HUES48 (cell line): ENCODE data around the gene ADRA2B.
"Not testable (repeated sequence)": the region's sequence is repeated elsewhere in the genome, so short reads cannot be mapped to it uniquely, and the experiment has no call there.

Source experiments
- H3K27ac ChIP-seq: one replicate; pipeline ENCODE4 v1.7.0; 2013; ENCODE audit warnings: low read depth, low read length, inconsistent platforms
- H3K27me3 ChIP-seq: 2 replicates; pipeline ENCODE4 v1.6.1; 2013; ENCODE audit warnings: mild to moderate bottlenecking, low read length; ENCODE audit not compliant: control insufficient read depth, insufficient read depth
- H3K36me3 ChIP-seq: 2 replicates; pipeline ENCODE4 v1.6.1; 2013; ENCODE audit warnings: low read length; ENCODE audit not compliant: control insufficient read depth, insufficient read depth
- H3K4me1 ChIP-seq: 2 replicates; pipeline ENCODE4 v1.6.1; 2013; ENCODE audit warnings: mild to moderate bottlenecking, low read length; ENCODE audit not compliant: control insufficient read depth, insufficient read depth
- H3K4me3 ChIP-seq: 2 replicates; pipeline ENCODE4 v1.5.1; 2013; ENCODE audit warnings: mild to moderate bottlenecking, low read depth, low read length
- H3K9ac ChIP-seq: 2 replicates; pipeline ENCODE4 v1.6.1; 2013; ENCODE audit warnings: mild to moderate bottlenecking, low read depth, low read length, moderate library complexity
- H3K9me3 ChIP-seq: 2 replicates; pipeline ENCODE4 v1.6.1; 2013; ENCODE audit warnings: low read length; ENCODE audit not compliant: control insufficient read depth, insufficient read depth

The ADRA2B gene

DNA sequence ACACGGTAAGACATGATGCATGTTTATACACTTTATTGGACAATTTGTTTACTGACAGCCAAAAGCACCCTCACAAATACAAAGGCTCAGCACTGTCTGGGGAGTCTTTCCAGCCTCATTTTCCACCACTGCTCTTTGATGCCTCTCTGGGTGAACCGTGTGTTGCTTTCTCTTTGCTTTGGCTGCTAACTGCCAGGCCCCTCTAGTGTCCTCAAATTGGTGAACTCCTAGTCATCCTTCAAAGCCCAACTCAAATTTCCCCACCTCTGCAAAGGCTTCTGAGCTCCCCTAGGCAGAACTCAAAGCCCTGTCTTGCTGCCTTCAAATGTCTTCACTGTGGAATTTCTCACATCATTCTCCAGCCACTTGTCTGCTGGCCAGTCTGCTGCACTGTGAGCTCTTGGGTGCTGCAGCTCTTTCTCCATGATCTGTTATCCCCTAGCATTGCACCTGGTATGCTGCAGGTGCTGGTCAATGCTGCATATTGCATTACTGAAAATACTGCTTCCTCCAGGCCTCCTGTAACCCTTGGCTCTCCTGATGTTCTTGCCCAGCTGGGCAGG, 49.2 kb downstream of the ADRA2B start:
- not testable (repeated sequence) for H3K27ac ChIP-seq, H3K4me1 ChIP-seq, H3K9ac ChIP-seq, H3K9me3 ChIP-seq, H3K4me3 ChIP-seq, H3K27me3 ChIP-seq, H3K36me3 ChIP-seq

DNA sequence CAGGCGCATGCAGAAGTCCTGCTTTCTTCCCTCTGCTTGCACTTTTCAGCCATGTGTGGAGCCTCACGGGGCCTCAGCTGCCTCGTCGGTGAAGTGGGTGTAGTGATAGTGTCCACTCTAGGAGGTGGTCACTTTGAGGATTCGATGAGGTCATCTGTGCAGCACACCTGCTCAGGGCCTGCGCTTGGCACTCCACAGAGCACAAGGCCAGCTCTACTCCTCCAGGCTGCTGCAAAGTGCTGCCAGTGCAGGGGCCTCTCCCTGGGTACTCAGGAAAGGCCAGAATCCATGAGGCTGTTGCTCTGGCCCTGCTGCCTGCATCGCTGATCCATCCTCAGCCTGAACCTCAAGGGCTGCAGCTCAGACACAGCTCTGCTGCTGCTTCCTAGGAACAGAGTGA, 49.9 kb downstream of the ADRA2B start:
- H3K4me3 ChIP-seq, H3K36me3 ChIP-seq, H3K9me3 ChIP-seq, H3K27me3 ChIP-seq, H3K27ac ChIP-seq, H3K4me1 ChIP-seq, H3K9ac ChIP-seq: not testable (repeated sequence)

DNA sequence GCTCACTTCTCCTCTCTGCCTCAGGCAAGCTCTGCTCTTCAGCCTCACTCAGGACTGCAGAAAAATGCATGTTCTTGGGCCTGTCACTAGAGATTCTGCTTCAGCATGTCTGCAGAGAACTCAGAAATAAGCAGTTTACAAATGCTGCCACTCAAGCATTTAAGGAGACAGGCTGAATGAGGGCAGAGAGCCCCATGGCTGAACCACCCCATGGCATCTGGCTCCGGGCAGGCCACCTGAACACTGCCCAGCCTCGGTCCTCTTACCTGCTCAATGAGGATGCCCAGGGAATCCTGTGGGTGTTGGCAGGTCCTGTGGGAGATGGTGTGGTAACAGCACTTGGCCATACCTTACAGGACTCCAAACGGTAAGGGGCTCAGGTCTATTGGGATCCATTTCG, 50.4 kb downstream of the ADRA2B start:
- H3K4me1 ChIP-seq, H3K27me3 ChIP-seq, H3K9me3 ChIP-seq, H3K36me3 ChIP-seq, H3K4me3 ChIP-seq, H3K9ac ChIP-seq, H3K27ac ChIP-seq: not testable (repeated sequence)

DNA sequence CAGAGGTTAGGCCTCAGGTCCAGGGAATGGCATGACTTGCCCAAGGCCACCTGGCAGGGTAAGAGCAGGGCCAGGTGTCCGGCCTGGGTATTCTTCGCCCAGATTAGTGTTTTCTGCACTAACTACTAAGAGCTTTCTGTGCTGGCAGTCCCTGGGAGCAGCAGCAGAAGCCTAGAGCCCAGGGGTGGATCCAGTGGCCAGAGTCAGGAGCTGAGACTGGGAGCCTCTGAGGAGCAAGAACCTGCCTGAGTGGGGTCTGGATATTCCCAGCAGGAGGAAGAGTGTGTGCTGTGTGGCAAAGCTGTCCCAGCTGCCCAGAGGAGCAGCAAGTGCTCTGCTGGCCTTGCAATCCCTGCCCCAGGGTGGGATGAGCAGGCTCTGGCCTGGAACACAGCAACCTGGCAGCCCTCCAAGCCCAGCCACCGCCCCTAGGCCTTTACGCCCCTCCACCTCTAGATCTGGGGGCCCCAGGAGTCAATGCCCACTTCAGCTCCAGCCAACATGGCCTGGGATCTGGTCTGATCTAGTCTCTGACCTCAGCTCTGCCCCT, 50.9 kb downstream of the ADRA2B start:
- no peak overlapping the region for H3K27ac ChIP-seq
- H3K9me3 ChIP-seq: no peaks in the 10 kb centered on the region

DNA sequence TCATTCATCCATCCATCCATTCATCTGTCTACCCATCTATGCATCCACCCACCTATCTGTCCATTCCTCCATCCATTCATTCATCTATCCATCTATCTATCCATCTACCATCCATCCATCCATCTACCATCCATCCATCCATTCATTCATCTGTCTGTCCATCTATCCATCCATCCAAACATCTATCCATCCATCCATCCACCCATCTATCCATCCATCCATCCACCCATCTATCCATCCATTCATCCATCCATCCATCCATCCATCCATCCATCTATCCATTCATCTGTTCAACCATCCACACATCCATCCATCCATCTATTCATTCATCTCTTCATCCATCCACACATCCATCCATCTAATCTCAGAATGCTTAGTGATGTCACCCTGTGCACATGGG, 51.6 kb downstream of the ADRA2B start:
- not testable (repeated sequence) for H3K9me3 ChIP-seq, H3K36me3 ChIP-seq, H3K27me3 ChIP-seq, H3K27ac ChIP-seq, H3K4me1 ChIP-seq, H3K9ac ChIP-seq, H3K4me3 ChIP-seq

More for the DNA sequence above, 50.9 kb downstream of the ADRA2B start:
- Histone ChIP-seq H3K4me3 (no peak overlapping the region), H3K36me3 (no peaks in the 10 kb centered on the region), H3K4me1 (peaks cover 4% of the 10 kb centered on the region; the same call in 1 of the 2 replicates), H3K27me3 (no peaks in the 10 kb centered on the region), H3K9ac (no peak overlapping the region)

DNA sequence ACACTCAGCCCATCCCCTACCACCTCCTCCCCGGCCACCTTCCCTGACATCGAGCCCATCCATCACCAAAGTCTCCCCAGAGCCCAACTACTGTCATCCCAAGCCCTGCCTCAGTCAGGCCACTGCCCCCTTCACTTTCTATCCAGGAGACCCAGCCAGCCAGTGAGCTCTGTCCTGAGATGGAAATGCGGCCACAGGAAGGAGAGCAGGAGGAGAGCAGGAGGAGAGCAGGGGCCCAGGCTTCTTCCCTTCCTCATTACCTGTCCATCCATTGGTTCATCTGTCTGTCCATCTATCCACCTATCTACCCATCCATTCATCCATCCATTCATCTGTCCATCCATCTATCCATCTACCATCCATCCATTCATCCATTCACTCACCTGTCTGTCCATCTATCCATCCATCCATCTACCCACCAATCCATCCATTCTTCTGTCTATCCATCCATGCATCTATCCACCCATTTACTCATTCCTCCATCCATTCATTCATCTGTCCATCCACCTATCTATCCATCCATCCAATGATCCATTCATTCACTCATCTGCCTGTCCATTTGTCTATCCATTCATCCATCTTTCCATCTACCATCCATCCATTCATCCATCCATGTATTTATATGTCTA, 52.2 kb downstream of the ADRA2B start:
- H3K9ac ChIP-seq, H3K4me3 ChIP-seq, H3K9me3 ChIP-seq, H3K27ac ChIP-seq, H3K4me1 ChIP-seq, H3K27me3 ChIP-seq, H3K36me3 ChIP-seq: not testable (repeated sequence)

DNA sequence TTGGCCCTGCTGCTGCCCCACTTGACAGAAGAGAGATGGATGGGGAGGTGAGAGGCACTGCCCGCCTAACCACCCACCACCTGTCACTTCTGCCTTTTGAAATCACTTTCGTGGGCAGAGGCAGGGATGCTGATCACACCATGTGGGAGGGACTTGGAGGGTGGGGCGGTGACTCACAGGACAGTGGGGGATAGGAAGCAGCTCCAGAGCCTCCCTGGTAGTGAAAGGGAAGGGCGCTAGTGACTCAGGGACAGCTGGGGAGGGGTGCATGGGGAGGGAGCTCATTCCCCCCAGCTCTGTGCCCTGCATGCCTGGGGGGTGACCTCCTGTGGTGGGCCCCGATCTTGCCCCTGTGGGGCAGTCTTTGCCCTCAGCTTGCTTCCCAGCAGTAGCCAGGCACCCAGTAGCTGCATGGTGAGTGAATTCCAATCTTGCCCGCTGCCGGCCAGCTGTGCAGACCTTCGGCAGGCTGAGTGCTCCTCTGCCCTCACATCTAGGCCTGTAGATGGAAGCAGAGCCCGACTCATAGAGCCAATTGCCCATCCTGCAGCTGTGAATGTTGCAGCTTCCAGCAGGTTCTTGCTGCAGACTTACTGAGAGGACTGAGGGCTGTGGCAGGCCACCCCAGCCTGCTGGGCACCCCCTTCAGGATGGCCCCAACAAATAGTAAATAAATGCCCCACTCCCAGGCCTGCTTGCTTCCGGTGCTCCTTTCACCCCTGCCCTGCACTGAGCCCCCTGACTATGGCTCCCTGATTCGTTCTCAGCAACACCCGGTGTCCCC, 53.1 kb downstream of the ADRA2B start:
- H3K9me3 ChIP-seq, H3K36me3 ChIP-seq, H3K27ac ChIP-seq, H3K4me1 ChIP-seq, H3K9ac ChIP-seq, H3K4me3 ChIP-seq, H3K27me3 ChIP-seq: not testable (repeated sequence)
